ENCODE data around the gene ATXN1. TPM values are rescaled to one million over a fixed set of nuclear protein-coding genes. Genes with fewer than 3 reads are reported as not detected.

ATXN1 gene
- total RNA-seq, 4 donors from 2014 or later, result 21.0 to 102 (median 51.1) TPM

GRCh38 chr6:16800341-16800740, 39.1 kb upstream of the ATXN1 start:
- no peak overlapping the region for H3K27ac ChIP-seq
- no peak overlapping the region for H3K4me3 ChIP-seq
- H3K9me3 ChIP-seq, result no peaks in the 10 kb centered on the region
- TF ChIP-seq, protein P1, sequence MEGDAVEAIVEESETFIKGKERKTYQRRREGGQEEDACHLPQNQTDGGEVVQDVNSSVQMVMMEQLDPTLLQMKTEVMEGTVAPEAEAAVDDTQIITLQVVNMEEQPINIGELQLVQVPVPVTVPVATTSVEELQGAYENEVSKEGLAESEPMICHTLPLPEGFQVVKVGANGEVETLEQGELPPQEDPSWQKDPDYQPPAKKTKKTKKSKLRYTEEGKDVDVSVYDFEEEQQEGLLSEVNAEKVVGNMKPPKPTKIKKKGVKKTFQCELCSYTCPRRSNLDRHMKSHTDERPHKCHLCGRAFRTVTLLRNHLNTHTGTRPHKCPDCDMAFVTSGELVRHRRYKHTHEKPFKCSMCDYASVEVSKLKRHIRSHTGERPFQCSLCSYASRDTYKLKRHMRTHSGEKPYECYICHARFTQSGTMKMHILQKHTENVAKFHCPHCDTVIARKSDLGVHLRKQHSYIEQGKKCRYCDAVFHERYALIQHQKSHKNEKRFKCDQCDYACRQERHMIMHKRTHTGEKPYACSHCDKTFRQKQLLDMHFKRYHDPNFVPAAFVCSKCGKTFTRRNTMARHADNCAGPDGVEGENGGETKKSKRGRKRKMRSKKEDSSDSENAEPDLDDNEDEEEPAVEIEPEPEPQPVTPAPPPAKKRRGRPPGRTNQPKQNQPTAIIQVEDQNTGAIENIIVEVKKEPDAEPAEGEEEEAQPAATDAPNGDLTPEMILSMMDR (IDR thresholded peaks at IDR 0.05), result no peak
- TF ChIP-seq POLR2A (IDR thresholded peaks at IDR 0.05), result no peak
- H3K27me3 ChIP-seq, result no peaks in the 10 kb centered on the region
- H3K4me1 ChIP-seq, result no peaks in the 10 kb centered on the region
- intact Hi-C loops (cut with DNase I; ENCODE audit: low total_unique reads), result no loop called here
- H3K36me3 ChIP-seq, result no peaks in the 10 kb centered on the region
- DNase-seq, result no peak

DNA sequence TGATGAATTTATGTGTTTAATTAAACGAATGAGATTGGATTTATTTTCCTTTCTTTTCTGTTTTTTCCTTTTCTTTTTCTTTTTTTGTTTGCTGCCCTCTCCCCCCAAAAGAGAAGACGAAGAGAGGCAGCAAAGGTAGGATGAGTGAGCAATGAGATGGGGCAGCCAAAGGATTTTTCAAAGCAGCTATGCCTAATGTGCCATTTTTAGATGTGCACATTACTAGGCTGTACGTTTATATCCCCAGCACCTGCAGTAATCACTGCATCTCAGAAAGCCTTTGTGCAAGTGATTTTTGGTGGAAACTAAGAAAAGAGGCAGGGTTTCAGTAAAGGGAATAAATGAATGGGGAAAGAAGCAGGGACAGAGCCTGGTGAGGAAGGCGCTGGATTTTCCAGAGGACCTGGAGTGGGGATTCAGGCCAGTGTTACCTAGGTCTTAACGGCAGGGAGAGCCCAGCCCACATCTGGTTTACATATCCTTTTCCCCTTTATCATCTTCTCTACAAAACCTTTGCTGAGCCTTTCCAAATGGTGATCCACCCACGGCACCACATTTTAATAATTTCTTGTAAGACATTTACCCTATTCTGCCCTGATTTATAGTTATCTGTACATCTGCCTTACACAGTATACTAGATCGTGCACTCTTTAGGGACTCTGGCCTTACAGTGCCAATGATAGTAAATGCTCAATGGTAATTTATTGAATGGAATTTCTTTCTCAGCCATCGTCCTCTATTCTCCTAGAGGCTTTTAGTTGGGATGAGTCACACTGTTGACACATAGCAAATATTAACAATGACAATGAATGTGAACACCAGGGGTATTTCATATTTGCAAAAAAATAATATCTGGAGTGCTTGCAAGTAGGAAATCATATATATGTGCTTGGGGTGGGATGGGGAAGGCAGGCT, 38.3 kb upstream of the ATXN1 start:
- H3K9me3 ChIP-seq, result no peaks in the 10 kb centered on the region
- H3K4me3 ChIP-seq, result no peak overlapping the region
- H3K27ac ChIP-seq, result no peak overlapping the region
- no peaks in the 10 kb centered on the region for H3K36me3 ChIP-seq
- intact Hi-C loops (cut with DNase I; ENCODE audit: low total_unique reads), result no loop called here
- no peak for TF ChIP-seq POLR2A (IDR thresholded peaks at IDR 0.05)
- TF ChIP-seq, protein P1 (IDR thresholded peaks at IDR 0.05), result no peak
- no peak for DNase-seq
- no peaks in the 10 kb centered on the region for H3K27me3 ChIP-seq
- H3K4me1 ChIP-seq, result no peaks in the 10 kb centered on the region

DNA sequence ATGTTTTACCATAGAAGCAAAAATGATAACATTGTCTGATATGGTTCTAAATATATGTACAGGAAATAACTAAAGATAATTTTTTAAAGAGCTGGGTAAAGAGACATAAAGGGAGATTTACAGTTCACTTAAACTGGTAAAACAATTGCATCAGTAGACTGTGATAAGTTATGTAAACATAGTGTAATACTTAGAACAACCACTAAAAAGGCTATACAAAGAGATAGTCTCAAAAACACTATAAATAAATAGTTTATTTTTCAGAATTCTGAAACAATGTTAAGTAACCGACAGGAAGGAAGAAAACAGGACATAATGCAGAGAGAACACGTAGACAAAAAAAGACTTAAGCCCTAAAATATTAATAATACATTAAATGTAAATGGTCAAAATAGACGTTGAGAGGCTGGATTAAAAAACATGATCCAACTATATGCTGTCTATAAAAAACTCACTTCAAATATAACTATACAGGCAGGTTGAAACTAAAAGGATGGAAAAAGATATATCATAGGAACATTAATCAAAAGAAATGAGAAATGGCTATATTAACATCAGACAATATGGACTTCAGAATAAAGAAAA, 32.7 kb upstream of the ATXN1 start:
- intact Hi-C loops (cut with DNase I; ENCODE audit: low total_unique reads), result no loop called here
- H3K4me3 ChIP-seq, result no peak overlapping the region
- H3K4me1 ChIP-seq, result no peaks in the 10 kb centered on the region
- no peak for DNase-seq
- TF ChIP-seq POLR2A (IDR thresholded peaks at IDR 0.05), result no peak
- TF ChIP-seq, protein P1 (IDR thresholded peaks at IDR 0.05), result no peak
- H3K9me3 ChIP-seq, result no peaks in the 10 kb centered on the region
- no peak overlapping the region for H3K27ac ChIP-seq
- no peaks in the 10 kb centered on the region for H3K36me3 ChIP-seq
- H3K27me3 ChIP-seq, result no peaks in the 10 kb centered on the region

- intact Hi-C loops (cut with DNase I; ENCODE audit: low total_unique reads), result no loop called here
- Histone ChIP-seq H3K9me3 (no peaks in the 10 kb centered on the region), H3K27me3 (no peaks in the 10 kb centered on the region), H3K36me3 (no peaks in the 10 kb centered on the region), H3K4me3 (no peak overlapping the region), H3K27ac (no peak overlapping the region), H3K4me1 (no peaks in the 10 kb centered on the region)
- no peak for TF ChIP-seq POLR2A (IDR thresholded peaks at IDR 0.05)
- TF ChIP-seq, protein P1 (IDR thresholded peaks at IDR 0.05), result no peak
- no peak for DNase-seq
Observed at GRCh38 chr6:16789329-16790038, 28.2 kb upstream of the ATXN1 start.
